ENCODE results near the gene AGXT.

DNA sequence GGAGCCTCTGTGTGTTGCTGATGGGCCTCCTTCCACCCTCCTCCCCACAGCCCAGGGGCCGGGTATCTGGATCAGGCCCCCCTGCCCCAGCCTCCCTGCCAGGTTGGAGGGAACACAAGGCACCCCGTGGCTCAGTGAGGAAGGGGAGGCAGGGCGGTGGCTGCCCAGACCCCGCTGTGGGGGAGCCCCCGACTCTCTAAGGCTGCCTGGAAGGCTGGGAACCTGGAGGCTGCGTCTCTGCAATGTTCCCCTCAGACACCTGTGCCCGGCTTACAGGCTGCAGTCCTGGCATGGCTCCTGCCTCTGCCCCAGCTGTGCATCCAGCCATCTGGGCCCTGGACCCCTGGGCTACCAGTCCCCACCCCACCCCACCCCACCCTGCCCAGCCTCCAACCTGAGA lies 27.8 kb downstream of the AGXT start:
- TF ChIP-seq POLR2AphosphoS5 (IDR thresholded peaks at IDR 0.05; ENCODE audit: borderline replicate concordance, low read depth, low read length) (no peak), EZH2 (IDR thresholded peaks at IDR 0.05) (no peak)
